ENCODE measurements around the gene IL23R.

GRCh38 chr1:67269061-67269460, 102.8 kb downstream of the IL23R start:
- no peak for TF ChIP-seq CTCF (IDR thresholded peaks at IDR 0.05)
- no peak for TF ChIP-seq POLR2A (IDR thresholded peaks at IDR 0.05)
- no peak for TF ChIP-seq EP300 (IDR thresholded peaks at IDR 0.05; ENCODE audit: low read depth)
- TF ChIP-seq POLR2AphosphoS5 (IDR thresholded peaks at IDR 0.05): no peak
